Measurements from ENCODE around the gene LMNTD1.
"Not testable (repeated sequence)": the region's sequence is repeated elsewhere in the genome, so short reads cannot be mapped to it uniquely, and the experiment has no call there.

Gene LMNTD1

GRCh38 chr12:25426821-25427220, 126.3 kb downstream of the LMNTD1 start:
- DNase-seq = not testable (repeated sequence)

Data from DMS79 (cell line).